22Rv1 (cell line): Measurements from ENCODE around the gene SERPINB6.
"Not testable (repeated sequence)": the region's sequence is repeated elsewhere in the genome, so short reads cannot be mapped to it uniquely, and the experiment has no call there.

ENCODE experiments used
- H3K27ac ChIP-seq: fragments of 450-650 bp; 2 replicates; pipeline ENCODE4 v1.5.1; 2017
- CTCF ChIP-seq: fragments of 450-650 bp; IDR thresholded peaks from 2 replicates; pipeline ENCODE4 v1.5.1; 2017; ENCODE audit warnings: mild to moderate bottlenecking
- ZFX ChIP-seq: fragments of 450-650 bp; IDR thresholded peaks from 2 replicates; pipeline ENCODE4 v1.6.1; 2017; ENCODE audit warnings: antibody characterized with exemption, borderline replicate concordance

SERPINB6 gene

GRCh38 chr6:3006476-3006875 is 35.1 kb upstream of the SERPINB6 start:
- TF ChIP-seq CTCF: no peak
- TF ChIP-seq ZFX: no peak
- no peak overlapping the region for H3K27ac ChIP-seq

GRCh38 chr6:3005874-3006273 is 34.5 kb upstream of the SERPINB6 start:
- no peak overlapping the region for H3K27ac ChIP-seq
- TF ChIP-seq CTCF (no peak), ZFX (no peak)

- TF ChIP-seq ZFX: no peak
- no peak for TF ChIP-seq CTCF
Observed at GRCh38 chr6:3005077-3005476, 33.7 kb upstream of the SERPINB6 start.

GRCh38 chr6:3003226-3003625 is 31.9 kb upstream of the SERPINB6 start:
- not testable (repeated sequence) for H3K27ac ChIP-seq

More at GRCh38 chr6:3005077-3005476, 33.7 kb upstream of the SERPINB6 start:
- no peak overlapping the region for H3K27ac ChIP-seq

- peak overlapping the region; percentile 70 for H3K27ac ChIP-seq
- TF ChIP-seq CTCF (peak; percentile 77), ZFX (no peak)
Observed at GRCh38 chr6:3001773-3002293, 30.5 kb upstream of the SERPINB6 start.

GRCh38 chr6:3001146-3001772 is 29.9 kb upstream of the SERPINB6 start:
- peak overlapping the region; percentile 70 for H3K27ac ChIP-seq
- TF ChIP-seq ZFX: no peak
- no peak for TF ChIP-seq CTCF

- H3K27ac ChIP-seq: peak within 1 kb of the TSS; percentile 70
- TF ChIP-seq ZFX (no peak), CTCF (no peak)
Observed at GRCh38 chr6:2999618-3000557, 28.5 kb upstream of the SERPINB6 start, which contains the start of gene NQO2. Gene NQO2 (plus strand): TSS chr6:2999894. CDS start chr6:3006553, 6,659 bp downstream.
